ENCODE data around the gene MYB. TPM values are rescaled to one million over a fixed set of nuclear protein-coding genes. Genes with fewer than 3 reads are reported as not detected.

The MYB gene
- total and polyA plus RNA-seq, 2 of the 13 experiments (the other 11 are each of a cell fraction or from before 2014, with no cell fraction given): 0.04 to 0.20 TPM

- in situ Hi-C loops (cut with HindIII; ENCODE audit: extremely low pct_ligation_motif_present, low pct_unique_long_range_greater_than_20kb) (no loop called here), intact Hi-C loops (cut with micrococcal nuclease; ENCODE audit: unreplicated experiment) (no loop called here)
- Histone ChIP-seq H3K36me3 (replicated peaks in 1 of 2; ENCODE audit: control insufficient read depth in 1 of 2, insufficient read depth in 2 of 2, low read length in 2 of 2) (no peaks in the 10 kb centered on the region), H3K4me1 (ENCODE audit: insufficient read depth, low read length) (no peaks in the 10 kb centered on the region), H3K27ac (ENCODE audit: extremely low read length, insufficient read depth, low read length) (no peak overlapping the region), H3K4me2 (ENCODE audit: low read depth, low read length) (no peak overlapping the region), H3K4me3 (replicated peaks in 1 of 3; ENCODE audit: insufficient read depth in 1 of 3, low read depth in 2 of 3, low read length in 3 of 3) (no peak overlapping the region), H3K9ac (ENCODE audit: insufficient read depth, low read depth, low read length) (no peak overlapping the region), H3K9me3 (ENCODE audit: low read length) (no peaks in the 10 kb centered on the region), H3K79me2 (ENCODE audit: insufficient read depth, low read length) (no peaks in the 10 kb centered on the region), H3K27me3 (ENCODE audit: control insufficient read depth in 1 of 2, insufficient read depth in 2 of 2, low read length in 2 of 2) (peaks cover 0 to 12% of the 10 kb centered on the region in 2 experiments; a peak in 1 of 5 replicates), H2AFZ (ENCODE audit: low read length) (no peak overlapping the region), H4K20me1 (ENCODE audit: insufficient read depth, low read length) (no peaks in the 10 kb centered on the region)
- ATAC-seq: no peak
- no TSS peak for BruUV-seq (replicated peaks)
- no peak for FAIRE-seq
- DNase-seq (ENCODE audit: low spot score): no peak
- TF ChIP-seq POLR2AphosphoS2 (IDR thresholded peaks at IDR 0.05; ENCODE audit: low read depth, low read length) (no peak), CREM (IDR thresholded peaks at IDR 0.05) (no peak), CREM (CRISPR knock-in tag; IDR thresholded peaks at IDR 0.05) (no peak), RAD51 (IDR thresholded peaks at IDR 0.05; ENCODE audit: borderline replicate concordance) (0 out of 2 replicates have a peak, but pooled peaks have one; percentile 6), ZNF589 (CRISPR knock-in tag; conservative IDR thresholded peaks at IDR 0.05) (no peak)
- WGBS (ENCODE audit: low lambda C conversion rate): 22% methylated on average over 1 of the region's 1 CpG
- ChIA-PET CTCF (ENCODE audit: low intra/inter-chr PET ratio, low total read pairs) (no interaction called here), POLR2A (no interaction called here)
These were observed 55.2 kb downstream of the MYB start for GRCh38 chr6:135236319-135236718.

DNA sequence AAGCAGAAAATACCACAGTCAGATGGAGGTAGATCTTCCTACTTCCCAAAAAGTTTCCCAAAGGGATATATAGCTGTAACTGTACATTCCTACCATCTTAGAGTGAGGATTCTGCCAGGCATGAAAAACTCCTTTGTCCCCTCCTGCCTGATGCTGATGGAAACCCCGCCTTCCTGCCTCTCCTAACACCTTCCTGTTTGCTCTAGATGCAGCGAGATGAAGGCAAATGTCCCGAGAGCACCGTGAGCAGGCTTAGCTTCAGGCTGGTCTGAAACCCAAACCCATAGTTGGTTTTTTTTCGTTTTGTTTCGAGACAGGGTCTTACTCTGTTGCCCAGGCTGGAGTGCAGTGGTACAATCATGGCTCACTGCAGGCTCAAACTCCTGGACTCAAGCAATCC lies 55.6 kb downstream of the MYB start:
- Histone ChIP-seq H4K20me1 (ENCODE audit: insufficient read depth, low read length) (no peaks in the 10 kb centered on the region), H3K9ac (ENCODE audit: insufficient read depth, low read depth, low read length) (no peak overlapping the region), H3K79me2 (ENCODE audit: insufficient read depth, low read length) (no peaks in the 10 kb centered on the region), H3K4me1 (ENCODE audit: insufficient read depth, low read length) (no peaks in the 10 kb centered on the region), H3K9me3 (ENCODE audit: low read length) (no peaks in the 10 kb centered on the region), H3K27me3 (ENCODE audit: control insufficient read depth in 1 of 2, insufficient read depth in 2 of 2, low read length in 2 of 2) (peaks cover 0 to 12% of the 10 kb centered on the region in 2 experiments; a peak in 1 of 5 replicates), H2AFZ (ENCODE audit: low read length) (no peak overlapping the region), H3K36me3 (replicated peaks in 1 of 2; ENCODE audit: control insufficient read depth in 1 of 2, insufficient read depth in 2 of 2, low read length in 2 of 2) (no peaks in the 10 kb centered on the region), H3K27ac (ENCODE audit: extremely low read length, insufficient read depth, low read length) (no peak overlapping the region), H3K4me3 (replicated peaks in 1 of 3; ENCODE audit: insufficient read depth in 1 of 3, low read depth in 2 of 3, low read length in 3 of 3) (no peak overlapping the region), H3K4me2 (ENCODE audit: low read depth, low read length) (no peak overlapping the region)
- intact Hi-C loops (cut with micrococcal nuclease; ENCODE audit: unreplicated experiment) (no loop called here), in situ Hi-C loops (cut with HindIII; ENCODE audit: extremely low pct_ligation_motif_present, low pct_unique_long_range_greater_than_20kb) (no loop called here)
- TF ChIP-seq TBL1XR1 (IDR thresholded peaks at IDR 0.05; ENCODE audit: borderline replicate concordance, low read length, partially characterized antibody) (no peak), ARID3A (IDR thresholded peaks at IDR 0.05; ENCODE audit: low read depth, low read length) (no peak), ARNT2 (CRISPR knock-in tag; IDR thresholded peaks at IDR 0.05; ENCODE audit: low read depth) (no peak)
- POLR2A ChIA-PET: no interaction called here
- CTCF ChIA-PET (ENCODE audit: low intra/inter-chr PET ratio, low total read pairs): no interaction called here
- ATAC-seq (no peak), DNase-seq (ENCODE audit: low spot score) (no peak), FAIRE-seq (no peak)
- 9% methylated on average over 6 of the region's 6 CpGs for WGBS (ENCODE audit: low lambda C conversion rate)
- BruUV-seq (replicated peaks): no TSS peak
